Activated CD8-positive, alpha-beta T cell treated with anti-CD3 and anti-CD28 coated beads for 36 hours (primary cell): ENCODE results near the gene CCDC92. TPM values are rescaled to one million over a fixed set of nuclear protein-coding genes. Genes with fewer than 3 reads are reported as not detected.

Experiments used
- ATAC-seq: fragments of 200-7000 bp; cut with Tn5 transposase; one replicate; pipeline ENCODE4 v1.10.0; 2021; ENCODE audit warnings: mild to moderate bottlenecking, moderate library complexity
- CTCF ChIA-PET: fragments of 350-600 bp; sonication (Branson Sonifier 250); formaldehyde crosslinking; loops from one replicate; lab custom pipeline; 2021; ENCODE audit warnings: antibody characterized with exemption; lab: Charles Lee
- POLR2A ChIA-PET: fragments of 350-600 bp; sonication (Branson Sonifier 250); formaldehyde crosslinking; loops from one replicate; lab custom pipeline; 2021; ENCODE audit warnings: antibody characterized with exemption; lab: Charles Lee
- DNase-seq: peaks from one replicate; pipeline ENCODE4 v3.0.0-alpha.2; 2020
- H3K27ac Mint-ChIP-seq: one replicate; pipeline ENCODE4 v1.8.0; 2021; ENCODE audit warnings: mild to moderate bottlenecking, mixed read lengths
- H3K27me3 Mint-ChIP-seq: one replicate; pipeline ENCODE4 v1.8.0; 2021; ENCODE audit warnings: mixed read lengths
- H3K36me3 Mint-ChIP-seq: one replicate; pipeline ENCODE4 v1.8.0; 2021; ENCODE audit warnings: low read depth, mixed read lengths
- H3K4me1 Mint-ChIP-seq: one replicate; pipeline ENCODE4 v1.8.0; 2021; ENCODE audit warnings: low read depth, mixed read lengths
- H3K4me3 Mint-ChIP-seq: one replicate; pipeline ENCODE4 v1.8.0; 2021; ENCODE audit warnings: mild to moderate bottlenecking, moderate library complexity, mixed read lengths
- H3K9me3 Mint-ChIP-seq: one replicate; pipeline ENCODE4 v1.8.0; 2021; ENCODE audit warnings: mixed read lengths
- intact Hi-C: fragments of 100-400 bp; cut with micrococcal nuclease; formaldehyde crosslinking; loops from one replicate; pipeline ENCODE4 v1.10.0; 2022
- total RNA-seq, 2 experiments: library from RNA; stranded (reverse); gene quantifications; one replicate each; pipeline ENCODE4 v1.2.3, GENCODE V29; 2021
- TF ChIP-seq, protein P1 (sequence below): fragments of 200-600 bp; IDR thresholded peaks from one replicate; pipeline ENCODE4 v1.8.0; 2022; ENCODE audit warnings: antibody characterized with exemption, mild to moderate bottlenecking

Gene CCDC92
- total RNA-seq, 2 experiments from 2014 or later = 4.0 to 6.2 TPM

DNA sequence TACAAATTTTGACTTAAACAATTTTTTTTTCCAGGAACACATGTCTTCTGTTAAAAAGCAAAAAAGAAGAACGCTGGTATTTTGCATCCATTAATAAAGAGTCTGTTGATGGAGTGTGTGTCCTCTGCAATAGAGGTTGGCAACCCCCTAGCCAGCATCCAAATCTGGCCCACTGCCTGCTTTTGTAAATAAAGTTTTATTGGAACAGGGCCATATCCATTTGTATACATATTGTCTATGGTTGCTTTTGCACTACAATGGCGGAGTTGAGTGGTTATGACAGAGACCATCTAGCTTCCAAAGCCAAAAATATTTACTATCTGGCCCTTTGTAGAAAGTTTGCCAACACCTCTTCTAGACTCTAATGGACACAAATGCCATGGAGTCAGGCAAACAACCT lies 49.6 kb downstream of the CCDC92 start:
- Mint-ChIP-seq H3K4me3 (no peak overlapping the region), H3K27me3 (peaks cover 4% of the 10 kb centered on the region), H3K4me1 (no peaks in the 10 kb centered on the region), H3K27ac (no peak overlapping the region), H3K36me3 (no peaks in the 10 kb centered on the region), H3K9me3 (no peaks in the 10 kb centered on the region)
- ChIA-PET CTCF (no interaction called here), POLR2A (no interaction called here)
- TF ChIP-seq, protein P1, sequence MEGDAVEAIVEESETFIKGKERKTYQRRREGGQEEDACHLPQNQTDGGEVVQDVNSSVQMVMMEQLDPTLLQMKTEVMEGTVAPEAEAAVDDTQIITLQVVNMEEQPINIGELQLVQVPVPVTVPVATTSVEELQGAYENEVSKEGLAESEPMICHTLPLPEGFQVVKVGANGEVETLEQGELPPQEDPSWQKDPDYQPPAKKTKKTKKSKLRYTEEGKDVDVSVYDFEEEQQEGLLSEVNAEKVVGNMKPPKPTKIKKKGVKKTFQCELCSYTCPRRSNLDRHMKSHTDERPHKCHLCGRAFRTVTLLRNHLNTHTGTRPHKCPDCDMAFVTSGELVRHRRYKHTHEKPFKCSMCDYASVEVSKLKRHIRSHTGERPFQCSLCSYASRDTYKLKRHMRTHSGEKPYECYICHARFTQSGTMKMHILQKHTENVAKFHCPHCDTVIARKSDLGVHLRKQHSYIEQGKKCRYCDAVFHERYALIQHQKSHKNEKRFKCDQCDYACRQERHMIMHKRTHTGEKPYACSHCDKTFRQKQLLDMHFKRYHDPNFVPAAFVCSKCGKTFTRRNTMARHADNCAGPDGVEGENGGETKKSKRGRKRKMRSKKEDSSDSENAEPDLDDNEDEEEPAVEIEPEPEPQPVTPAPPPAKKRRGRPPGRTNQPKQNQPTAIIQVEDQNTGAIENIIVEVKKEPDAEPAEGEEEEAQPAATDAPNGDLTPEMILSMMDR = no peak
- ATAC-seq (no peak), DNase-seq (no peak)
- intact Hi-C loops = no loop called here

DNA sequence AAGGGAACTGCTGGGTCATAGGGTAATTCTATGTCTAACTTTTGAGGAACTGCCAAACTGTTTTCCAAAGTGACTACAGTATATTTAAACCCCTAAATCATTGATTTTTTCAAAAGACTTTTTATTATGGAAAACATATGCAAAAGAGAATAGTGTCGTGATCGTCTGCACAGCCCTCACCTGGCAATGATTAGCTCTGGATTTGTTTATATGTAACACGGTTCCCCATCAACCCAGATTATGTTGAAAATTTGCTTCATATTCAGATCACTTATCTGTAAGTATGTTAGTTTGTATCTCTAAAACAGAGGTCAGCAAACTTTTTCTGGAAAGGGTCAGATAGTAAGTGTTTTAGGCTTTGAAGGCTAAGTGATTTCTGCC lies 52.7 kb downstream of the CCDC92 start:
- intact Hi-C loops = no loop called here
- no peak for DNase-seq
- Mint-ChIP-seq H3K9me3 (no peaks in the 10 kb centered on the region), H3K4me1 (peaks cover 11% of the 10 kb centered on the region), H3K27me3 (peaks cover 4% of the 10 kb centered on the region), H3K4me3 (no peak overlapping the region), H3K36me3 (no peaks in the 10 kb centered on the region), H3K27ac (no peak overlapping the region)
- no peak for ATAC-seq
- TF ChIP-seq, protein P1 = no peak
- POLR2A ChIA-PET = no interaction called here
- CTCF ChIA-PET = no interaction called here

DNA sequence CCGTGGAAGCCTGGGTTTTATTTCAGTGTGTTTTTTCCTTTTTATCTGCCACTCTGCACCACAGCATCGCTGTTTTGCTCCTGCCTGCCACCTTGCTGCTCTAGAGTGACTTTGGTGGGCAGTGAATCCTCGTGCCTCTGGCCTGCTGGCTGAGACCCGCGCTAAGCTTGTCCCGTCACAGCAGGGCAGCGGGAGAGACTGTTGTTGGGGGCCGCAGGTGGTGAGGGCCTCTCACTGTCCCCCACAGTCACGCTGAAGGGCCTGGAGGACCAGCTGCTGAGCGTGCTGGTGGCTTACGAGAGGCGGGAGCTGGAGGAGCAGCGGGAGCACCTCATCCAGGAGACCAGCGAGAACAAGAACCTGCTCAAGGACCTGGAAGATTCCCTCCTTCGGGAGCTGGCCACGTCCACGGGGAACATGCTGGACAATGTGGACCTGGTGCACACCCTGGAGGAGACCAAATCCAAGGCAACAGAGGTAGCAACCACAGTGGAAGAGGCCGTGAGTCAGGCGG lies 55.2 kb downstream of the CCDC92 start:
- POLR2A ChIA-PET = interaction anchor here (1.5 kb wide), 1 partner anchor 10 kb away, joined by 4 read pairs; no protein-coding TSS in a partner anchor
- intact Hi-C loops = no loop called here
- ATAC-seq = no peak

DNA sequence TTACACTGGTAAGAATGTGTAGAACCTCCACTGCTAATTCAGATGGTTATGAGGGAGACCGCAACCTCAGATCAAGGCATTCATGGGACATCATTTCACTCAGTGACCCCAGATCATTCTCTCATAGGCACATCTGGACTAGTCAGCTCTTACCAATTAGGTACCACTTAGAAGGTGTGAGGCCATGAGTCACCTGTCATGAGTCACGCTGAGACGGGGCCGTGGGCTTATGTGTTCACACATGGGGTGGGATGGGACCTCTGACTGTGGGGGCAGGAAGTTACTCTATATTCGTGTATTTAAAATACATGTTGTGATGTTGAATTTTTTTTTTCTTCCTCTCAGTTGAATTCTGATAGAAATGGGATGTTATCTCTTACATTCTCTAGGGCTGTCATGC lies 55.9 kb downstream of the CCDC92 start:
- H3K4me3 Mint-ChIP-seq = no peak overlapping the region
- peak overlapping the region; percentile 19 for H3K27ac Mint-ChIP-seq
- peaks cover 4% of the 10 kb centered on the region for H3K27me3 Mint-ChIP-seq
- H3K36me3 Mint-ChIP-seq = no peaks in the 10 kb centered on the region
- H3K9me3 Mint-ChIP-seq = no peaks in the 10 kb centered on the region
- ChIA-PET CTCF (interaction anchor here (1.1 to 5.7 kb wide), 2 partner anchors 13 to 22 kb away, joined by 4 to 35 read pairs; no protein-coding TSS in a partner anchor), POLR2A (no interaction called here)
- DNase-seq (peak; percentile 89), ATAC-seq (peak; percentile 98)
- TF ChIP-seq, protein P1 = no peak
- peaks cover 11% of the 10 kb centered on the region for H3K4me1 Mint-ChIP-seq
- intact Hi-C loops = no loop called here

More for the DNA sequence above, 55.2 kb downstream of the CCDC92 start:
- DNase-seq = no peak
- Mint-ChIP-seq H3K36me3 (no peaks in the 10 kb centered on the region), H3K4me3 (no peak overlapping the region), H3K4me1 (peaks cover 11% of the 10 kb centered on the region), H3K9me3 (no peaks in the 10 kb centered on the region), H3K27me3 (peaks cover 4% of the 10 kb centered on the region), H3K27ac (no peak overlapping the region)
- TF ChIP-seq, protein P1 = no peak
- CTCF ChIA-PET = interaction anchor here (1.1 to 5.7 kb wide), 2 partner anchors 13 to 21 kb away, joined by 4 to 35 read pairs; no protein-coding TSS in a partner anchor

DNA sequence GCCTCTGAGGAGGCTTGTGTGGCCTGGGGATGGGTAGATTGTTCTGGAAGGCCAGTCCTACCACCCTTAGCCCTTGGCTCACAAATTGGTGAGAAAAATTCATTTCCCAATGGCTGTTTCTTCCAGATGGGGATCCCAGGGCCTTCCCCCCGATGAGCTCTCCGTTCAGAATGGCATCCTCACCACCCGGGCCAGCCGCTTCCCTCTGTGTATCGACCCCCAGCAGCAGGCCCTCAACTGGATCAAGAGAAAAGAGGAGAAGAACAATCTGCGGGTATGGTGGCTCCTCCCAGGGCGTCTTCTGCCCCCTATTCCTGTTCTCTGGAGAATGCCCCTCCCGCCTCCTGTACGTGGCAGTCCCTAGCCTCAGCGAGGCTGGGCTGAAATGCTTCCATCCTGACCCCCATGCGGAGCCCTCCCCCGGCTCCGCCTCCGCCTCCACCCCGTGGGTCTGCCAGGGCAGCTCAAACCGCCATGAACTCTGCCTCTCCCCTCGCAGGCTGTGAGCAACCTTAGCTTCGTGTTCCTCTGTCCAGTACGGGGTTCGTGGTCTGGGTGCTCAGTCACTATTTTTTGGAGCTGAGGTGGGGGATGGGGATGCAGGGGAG lies 57.8 kb downstream of the CCDC92 start:
- POLR2A ChIA-PET = no interaction called here
- intact Hi-C loops = no loop called here
- Mint-ChIP-seq H3K27me3 (peaks cover 4% of the 10 kb centered on the region), H3K4me3 (no peak overlapping the region), H3K4me1 (peaks cover 16% of the 10 kb centered on the region), H3K36me3 (no peaks in the 10 kb centered on the region), H3K9me3 (no peaks in the 10 kb centered on the region), H3K27ac (no peak overlapping the region)
- DNase-seq = no peak
- CTCF ChIA-PET = interaction anchor here (5.7 kb wide), 1 partner anchor 11 kb away, joined by 35 read pairs; no protein-coding TSS in a partner anchor
- TF ChIP-seq, protein P1 = no peak
- no peak for ATAC-seq
